ENCODE results near the gene HTT. TPM values are rescaled to one million over a fixed set of nuclear protein-coding genes. Genes with fewer than 3 reads are reported as not detected.

Gene HTT
- total RNA-seq, 1 experiment from 2014 or later: 64.4 TPM

GRCh38 chr4:3271131-3271530 is 196.7 kb downstream of the HTT start:
- no peaks in the 10 kb centered on the region for H3K27me3 ChIP-seq (ENCODE audit: insufficient read depth, low read length)
- no peak overlapping the region for H2AK5ac ChIP-seq (ENCODE audit: insufficient read length, low read length)
- TF ChIP-seq, protein P1, sequence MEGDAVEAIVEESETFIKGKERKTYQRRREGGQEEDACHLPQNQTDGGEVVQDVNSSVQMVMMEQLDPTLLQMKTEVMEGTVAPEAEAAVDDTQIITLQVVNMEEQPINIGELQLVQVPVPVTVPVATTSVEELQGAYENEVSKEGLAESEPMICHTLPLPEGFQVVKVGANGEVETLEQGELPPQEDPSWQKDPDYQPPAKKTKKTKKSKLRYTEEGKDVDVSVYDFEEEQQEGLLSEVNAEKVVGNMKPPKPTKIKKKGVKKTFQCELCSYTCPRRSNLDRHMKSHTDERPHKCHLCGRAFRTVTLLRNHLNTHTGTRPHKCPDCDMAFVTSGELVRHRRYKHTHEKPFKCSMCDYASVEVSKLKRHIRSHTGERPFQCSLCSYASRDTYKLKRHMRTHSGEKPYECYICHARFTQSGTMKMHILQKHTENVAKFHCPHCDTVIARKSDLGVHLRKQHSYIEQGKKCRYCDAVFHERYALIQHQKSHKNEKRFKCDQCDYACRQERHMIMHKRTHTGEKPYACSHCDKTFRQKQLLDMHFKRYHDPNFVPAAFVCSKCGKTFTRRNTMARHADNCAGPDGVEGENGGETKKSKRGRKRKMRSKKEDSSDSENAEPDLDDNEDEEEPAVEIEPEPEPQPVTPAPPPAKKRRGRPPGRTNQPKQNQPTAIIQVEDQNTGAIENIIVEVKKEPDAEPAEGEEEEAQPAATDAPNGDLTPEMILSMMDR (conservative IDR thresholded peaks at IDR 0.05): no peak
- no peaks in the 10 kb centered on the region for H3K79me2 ChIP-seq (ENCODE audit: insufficient read depth, low read length)
- H2BK12ac ChIP-seq (ENCODE audit: insufficient read length, low read depth, low read length): no peak overlapping the region
- Mint-ChIP-seq H3K36me3 (ENCODE audit: insufficient read depth in 1 of 3, low read depth in 3 of 3) (no peaks in the 10 kb centered on the region), H3K4me1 (peaks cover 4 to 14% of the 10 kb centered on the region in 2 experiments; a peak in 3 of 4 replicates), H3K27ac (no peak overlapping the region), H3K9me3 (no peaks in the 10 kb centered on the region), H3K27me3 (ENCODE audit: low read depth) (peaks cover 8% of the 10 kb centered on the region), H3K4me3 (no peak overlapping the region)
- no peak overlapping the region for H2BK15ac ChIP-seq (ENCODE audit: low read depth, low read length)
- H3K4me2 ChIP-seq (ENCODE audit: insufficient read depth, insufficient read length, low read length): no peak overlapping the region
- WGBS (ENCODE audit: extremely low coverage, insufficient read length, low lambda C conversion rate): no CpG with 5 or more reads among the region's 14 CpGs
- H3K4ac ChIP-seq (ENCODE audit: low read depth, low read length): no peak overlapping the region
- no peak overlapping the region for H3K18ac ChIP-seq (ENCODE audit: insufficient read length, low read depth, low read length)
- H2BK5ac ChIP-seq (ENCODE audit: insufficient read length, low read length): no peak overlapping the region
- no peaks in the 10 kb centered on the region for H3K23me2 ChIP-seq (ENCODE audit: insufficient read length, low read depth, low read length, poor library complexity, severe bottlenecking)
- H3K56ac ChIP-seq (ENCODE audit: insufficient read length, low read depth, low read length): no peak overlapping the region
- no peaks in the 10 kb centered on the region for H3K9me3 ChIP-seq (ENCODE audit: control insufficient read depth, low read depth, low read length)
- H3K4me1 ChIP-seq (ENCODE audit: insufficient read depth, low read length): no peaks in the 10 kb centered on the region
- H3T11ph ChIP-seq (ENCODE audit: low read length): no peak overlapping the region
- H2BK120ac ChIP-seq (ENCODE audit: low read depth, low read length, poor library complexity, severe bottlenecking): no peak overlapping the region
- no peak overlapping the region for H3K14ac ChIP-seq (ENCODE audit: insufficient read depth, low read length)
- H3K79me1 ChIP-seq (ENCODE audit: insufficient read depth, low read depth, low read length, poor library complexity, severe bottlenecking): no peaks in the 10 kb centered on the region
- no peak overlapping the region for H4K8ac ChIP-seq (replicated peaks; ENCODE audit: insufficient read length, low read depth, low read length)
- H3K9ac ChIP-seq (ENCODE audit: extremely low read depth, insufficient read length, low read length): no peak overlapping the region
- H4K91ac ChIP-seq (ENCODE audit: insufficient read length, low read depth, low read length): no peak overlapping the region
- H3K23ac ChIP-seq (ENCODE audit: insufficient read length, low read depth, low read length): no peak overlapping the region
- no peak for DNase-seq
- no peak overlapping the region for H3K27ac ChIP-seq (ENCODE audit: insufficient read length, low read depth, low read length)
- H2AFZ ChIP-seq (ENCODE audit: low read length): no peak overlapping the region
- H4K20me1 ChIP-seq (ENCODE audit: control insufficient read depth, insufficient read depth, insufficient read length): no peaks in the 10 kb centered on the region
- H2BK20ac ChIP-seq (ENCODE audit: low read depth, low read length, poor library complexity, severe bottlenecking): no peak overlapping the region
- H4K5ac ChIP-seq (ENCODE audit: insufficient read length, low read depth, low read length): no peak overlapping the region
